ENCODE results near the gene DCAF8L2.
"Not testable (repeated sequence)": the region's sequence is repeated elsewhere in the genome, so short reads cannot be mapped to it uniquely, and the experiment has no call there.

Gene DCAF8L2

DNA sequence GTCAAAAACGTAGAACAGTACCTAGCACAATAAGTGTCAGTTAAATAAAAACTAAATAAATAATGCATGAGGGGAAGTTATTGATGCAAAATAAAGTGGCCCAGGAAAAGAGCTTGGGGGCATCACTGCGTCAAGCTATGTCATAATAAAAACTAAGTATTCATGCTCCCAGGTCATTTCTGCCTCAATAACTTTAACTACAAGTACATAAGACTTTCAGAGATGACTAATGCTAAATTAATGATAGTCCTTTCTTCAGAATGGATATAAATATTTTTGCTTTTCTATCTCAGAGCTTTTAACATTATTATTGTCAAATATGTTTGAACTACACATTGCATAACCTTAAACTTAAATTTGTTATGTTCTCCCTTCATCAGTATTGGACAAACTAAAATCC is 125.5 kb downstream of the DCAF8L2 start:
- Mint-ChIP-seq H3K4me1 (ENCODE audit: low read depth) (no peaks in the 10 kb centered on the region), H3K4me3 (no peak overlapping the region), H3K27me3 (no peaks in the 10 kb centered on the region), H3K27ac (no peak overlapping the region), H3K36me3 (ENCODE audit: low read depth) (no peaks in the 10 kb centered on the region), H3K9me3 (no peaks in the 10 kb centered on the region)
- intact Hi-C loops (cut with micrococcal nuclease) = no loop called here

DNA sequence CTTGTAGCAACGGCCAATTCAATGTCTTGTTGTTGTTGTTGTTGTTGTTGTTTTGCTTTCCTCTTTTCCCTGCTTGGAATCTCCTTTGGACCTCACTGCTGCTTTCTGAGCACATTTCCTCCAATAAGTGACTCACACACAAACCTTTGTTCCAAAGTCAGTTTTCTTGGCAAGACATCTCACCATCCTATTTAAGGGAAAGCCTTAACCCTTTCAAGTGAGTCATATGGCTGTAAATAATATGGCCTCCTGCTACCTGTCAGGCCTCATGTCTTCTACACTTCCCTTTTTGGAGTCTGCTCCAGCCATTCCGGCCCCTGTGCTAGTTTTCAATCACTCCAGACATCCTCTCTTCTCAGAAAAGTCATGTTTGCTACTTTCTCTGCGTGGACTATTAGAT is 138.1 kb downstream of the DCAF8L2 start:
- no peaks in the 10 kb centered on the region for H3K27me3 Mint-ChIP-seq
- H3K27ac Mint-ChIP-seq = no peak overlapping the region
- H3K9me3 Mint-ChIP-seq = no peaks in the 10 kb centered on the region
- no peaks in the 10 kb centered on the region for H3K4me1 Mint-ChIP-seq (ENCODE audit: low read depth)
- intact Hi-C loops (cut with micrococcal nuclease) = no loop called here
- no peak overlapping the region for H3K4me3 Mint-ChIP-seq
- no peaks in the 10 kb centered on the region for H3K36me3 Mint-ChIP-seq (ENCODE audit: low read depth)

DNA sequence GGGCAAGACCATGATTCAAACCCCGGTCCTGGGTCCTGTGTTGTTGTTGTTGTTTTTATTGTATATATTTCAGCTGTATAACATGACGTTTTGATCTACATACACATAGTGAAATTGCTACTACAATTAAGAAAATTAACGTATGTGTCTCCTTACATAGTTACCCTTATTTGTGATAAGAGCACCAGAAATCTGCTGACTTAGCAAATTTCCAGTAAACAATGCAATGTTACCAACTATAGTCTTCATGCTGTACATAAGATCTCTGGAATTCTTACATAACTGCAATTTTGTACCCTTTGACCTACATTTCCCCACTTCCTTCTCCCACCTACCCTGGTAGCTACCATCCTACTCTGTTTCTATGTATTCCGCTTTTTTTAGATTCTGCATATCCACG is 141.8 kb downstream of the DCAF8L2 start:
- Mint-ChIP-seq H3K4me3 (no peak overlapping the region), H3K4me1 (ENCODE audit: low read depth) (no peaks in the 10 kb centered on the region), H3K27me3 (no peaks in the 10 kb centered on the region), H3K27ac (no peak overlapping the region), H3K36me3 (ENCODE audit: low read depth) (no peaks in the 10 kb centered on the region), H3K9me3 (no peaks in the 10 kb centered on the region)
- intact Hi-C loops (cut with micrococcal nuclease) = no loop called here

DNA sequence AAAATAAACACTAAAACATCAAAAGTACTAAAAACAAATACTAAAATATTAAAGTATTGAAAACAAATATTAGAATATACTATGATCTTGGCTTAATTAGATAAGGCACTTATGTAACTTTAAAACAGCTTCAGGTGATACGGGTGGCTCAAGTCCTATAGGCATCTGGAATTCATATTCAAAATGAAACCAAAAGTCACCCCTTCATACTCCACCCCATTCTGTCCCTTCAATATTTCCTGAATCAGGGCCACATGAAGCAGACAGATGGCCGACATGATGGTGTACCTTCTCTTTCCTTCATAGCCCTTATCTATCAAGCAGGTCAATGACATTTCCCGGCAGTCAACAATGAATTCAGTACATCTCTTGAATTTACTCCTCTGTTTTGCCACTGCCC is 145.8 kb downstream of the DCAF8L2 start:
- H3K36me3 Mint-ChIP-seq (ENCODE audit: low read depth) = no peaks in the 10 kb centered on the region
- H3K27me3 Mint-ChIP-seq = no peaks in the 10 kb centered on the region
- intact Hi-C loops (cut with micrococcal nuclease) = no loop called here
- H3K9me3 Mint-ChIP-seq = peaks cover 10% of the 10 kb centered on the region
- no peak overlapping the region for H3K4me3 Mint-ChIP-seq
- no peak overlapping the region for H3K27ac Mint-ChIP-seq
- no peaks in the 10 kb centered on the region for H3K4me1 Mint-ChIP-seq (ENCODE audit: low read depth)

DNA sequence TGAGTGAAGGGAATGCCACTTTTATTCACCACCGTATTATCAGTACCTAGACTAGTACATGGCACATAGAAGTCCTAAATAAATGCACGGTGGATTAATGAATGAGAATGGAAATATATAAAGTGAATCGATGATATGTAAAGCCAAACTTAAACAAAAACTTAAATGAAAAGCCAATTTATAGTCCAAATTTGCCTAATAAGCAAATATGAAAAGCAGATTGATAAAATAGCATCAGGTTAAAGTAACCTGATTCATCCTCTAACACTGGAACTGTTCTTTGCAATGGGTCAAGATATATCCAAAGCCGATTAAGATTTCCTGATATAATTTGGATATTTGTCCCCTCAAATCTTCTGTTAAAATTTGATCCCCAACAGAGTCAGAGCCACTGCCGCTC is 150.8 kb downstream of the DCAF8L2 start:
- Mint-ChIP-seq H3K36me3 (ENCODE audit: low read depth) (no peaks in the 10 kb centered on the region), H3K27me3 (no peaks in the 10 kb centered on the region), H3K4me3 (no peak overlapping the region), H3K4me1 (ENCODE audit: low read depth) (no peaks in the 10 kb centered on the region), H3K9me3 (peaks cover 10% of the 10 kb centered on the region), H3K27ac (no peak overlapping the region)
- intact Hi-C loops (cut with micrococcal nuclease) = no loop called here

DNA sequence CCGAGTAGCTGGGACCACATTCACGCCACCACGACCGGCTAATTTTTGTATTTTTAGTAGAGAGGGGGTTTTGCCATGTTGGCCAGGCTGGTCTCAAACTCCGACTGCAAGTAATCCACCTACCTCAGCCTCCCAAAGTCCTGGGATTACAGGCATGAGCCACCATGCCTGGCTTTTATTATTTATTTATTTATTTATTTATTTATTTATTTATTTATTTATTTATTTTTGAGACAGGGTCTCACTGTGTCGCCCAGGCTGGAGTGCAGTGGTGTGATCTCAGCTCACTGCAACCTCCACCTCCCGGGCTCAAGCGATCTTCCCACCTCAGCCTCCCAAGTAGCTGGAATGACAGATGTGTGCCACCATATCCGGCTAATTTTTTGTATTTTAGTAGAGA is 153.4 kb downstream of the DCAF8L2 start:
- H3K36me3 Mint-ChIP-seq (ENCODE audit: low read depth); H3K27me3 Mint-ChIP-seq; intact Hi-C loops (cut with micrococcal nuclease); H3K27ac Mint-ChIP-seq; H3K4me1 Mint-ChIP-seq (ENCODE audit: low read depth); H3K4me3 Mint-ChIP-seq: not testable (repeated sequence)
- H3K9me3 Mint-ChIP-seq = peaks cover 21% of the 10 kb centered on the region

DNA sequence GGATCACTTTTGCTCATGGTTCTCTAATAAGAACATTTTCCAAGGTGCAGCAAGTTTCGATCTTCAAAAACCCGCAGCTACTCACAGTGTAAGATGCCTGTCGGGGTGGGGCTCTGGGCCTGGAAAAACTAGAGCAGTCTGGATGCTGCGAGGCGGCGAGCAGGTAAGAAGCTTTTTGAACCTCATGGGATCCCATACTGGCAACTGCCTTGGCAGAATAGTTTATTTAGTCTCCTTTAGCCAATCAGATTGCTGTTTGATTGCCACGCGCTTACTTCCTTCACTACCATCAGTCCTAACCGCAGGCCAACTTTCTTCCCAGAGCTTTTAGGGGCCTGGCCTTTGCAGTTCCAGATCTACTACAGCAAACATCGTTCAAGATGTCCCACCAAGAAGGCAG is 156.4 kb downstream of the DCAF8L2 start:
- Mint-ChIP-seq H3K36me3 (ENCODE audit: low read depth) (no peaks in the 10 kb centered on the region), H3K4me1 (ENCODE audit: low read depth) (no peaks in the 10 kb centered on the region), H3K4me3 (no peak overlapping the region), H3K9me3 (peaks cover 18% of the 10 kb centered on the region), H3K27ac (no peak overlapping the region), H3K27me3 (no peaks in the 10 kb centered on the region)
- intact Hi-C loops (cut with micrococcal nuclease) = no loop called here

DNA sequence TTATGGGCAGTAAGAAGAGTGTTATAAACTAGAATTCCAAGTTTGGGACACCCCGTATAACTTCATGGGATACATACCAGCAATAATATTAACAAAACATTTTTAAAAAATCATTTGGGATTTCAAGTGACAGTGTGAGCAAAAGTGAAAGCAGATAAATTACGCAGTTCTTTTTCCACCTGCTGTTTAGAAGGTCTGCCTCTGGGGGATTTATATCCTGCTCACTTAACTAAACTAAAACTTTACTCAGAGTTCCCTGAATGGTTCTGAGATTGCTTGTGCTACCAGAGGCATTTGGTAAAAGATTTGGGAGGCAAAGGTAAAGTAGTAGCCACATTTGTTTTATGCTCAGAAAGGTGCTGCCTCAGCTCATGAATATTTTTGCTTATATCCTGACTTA is 160.2 kb downstream of the DCAF8L2 start:
- H3K36me3 Mint-ChIP-seq (ENCODE audit: low read depth); H3K4me3 Mint-ChIP-seq; H3K27ac Mint-ChIP-seq; H3K27me3 Mint-ChIP-seq; intact Hi-C loops (cut with micrococcal nuclease); H3K4me1 Mint-ChIP-seq (ENCODE audit: low read depth): not testable (repeated sequence)
- peaks cover 23% of the 10 kb centered on the region for H3K9me3 Mint-ChIP-seq

DNA sequence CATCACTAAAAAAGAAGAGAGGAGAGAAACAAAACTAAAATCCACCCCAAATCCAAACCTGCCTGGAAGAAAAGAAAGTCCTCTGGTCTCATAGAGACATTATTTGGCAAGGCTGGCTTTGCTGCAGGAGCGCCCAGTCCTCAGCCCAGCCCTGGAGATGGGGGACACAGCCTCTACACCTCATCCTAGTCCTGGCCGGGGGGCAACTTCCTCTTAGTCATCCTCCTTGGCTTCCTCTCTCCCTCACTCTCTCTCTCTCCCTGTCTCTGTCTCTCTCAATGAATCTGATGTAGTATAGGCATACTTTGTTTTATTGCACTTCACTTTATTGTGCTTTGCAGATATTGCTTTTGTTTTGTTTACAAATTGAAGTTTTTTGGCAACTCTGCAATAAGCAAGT is 161.8 kb downstream of the DCAF8L2 start:
- Mint-ChIP-seq H3K4me3 (no peak overlapping the region), H3K27me3 (no peaks in the 10 kb centered on the region), H3K9me3 (peaks cover 24% of the 10 kb centered on the region), H3K4me1 (ENCODE audit: low read depth) (no peaks in the 10 kb centered on the region), H3K36me3 (ENCODE audit: low read depth) (no peaks in the 10 kb centered on the region), H3K27ac (no peak overlapping the region)
- intact Hi-C loops (cut with micrococcal nuclease) = no loop called here

DNA sequence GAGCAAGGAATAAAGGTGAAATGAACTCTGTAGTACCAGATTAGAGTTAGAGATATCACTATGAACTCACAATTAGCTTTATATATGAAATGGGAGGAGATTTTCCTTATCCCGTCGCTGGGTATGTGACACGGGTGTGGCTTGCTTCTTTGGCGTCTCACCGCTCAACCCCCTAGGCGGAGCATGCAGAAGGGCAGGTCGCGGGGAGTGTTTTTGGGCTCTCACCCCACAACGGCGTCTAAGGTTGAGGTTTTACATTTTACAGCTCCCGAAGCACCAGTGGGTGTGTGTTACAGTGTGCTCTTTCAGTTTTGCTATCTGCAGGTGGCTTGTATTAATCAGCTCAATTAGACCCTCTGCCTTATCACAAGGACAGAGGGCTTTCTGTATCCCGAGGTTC is 175.6 kb downstream of the DCAF8L2 start:
- intact Hi-C loops (cut with micrococcal nuclease) = no loop called here
- H3K27ac Mint-ChIP-seq = no peak overlapping the region
- no peaks in the 10 kb centered on the region for H3K4me1 Mint-ChIP-seq (ENCODE audit: low read depth)
- no peak overlapping the region for H3K4me3 Mint-ChIP-seq
- no peaks in the 10 kb centered on the region for H3K36me3 Mint-ChIP-seq (ENCODE audit: low read depth)
- H3K9me3 Mint-ChIP-seq = no peaks in the 10 kb centered on the region
- H3K27me3 Mint-ChIP-seq = no peaks in the 10 kb centered on the region

DNA sequence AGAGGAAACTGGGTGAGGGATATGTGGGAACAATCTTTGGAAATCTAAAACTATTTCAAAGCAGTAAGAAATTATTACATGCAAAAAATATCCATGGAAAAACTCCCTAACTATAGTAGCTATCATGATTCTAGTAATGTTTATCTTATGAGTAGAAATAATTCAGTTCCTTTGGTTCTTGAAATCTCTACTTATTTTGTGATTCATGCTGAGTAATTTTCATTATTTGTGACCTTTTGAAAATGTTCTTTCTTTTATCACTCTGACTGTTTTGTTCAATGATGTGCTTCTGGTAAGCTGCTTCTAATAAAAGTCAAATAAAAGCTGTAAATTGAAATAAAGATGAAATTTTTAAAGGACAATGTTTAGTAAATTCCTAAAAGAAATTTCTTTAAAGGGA is 177.2 kb downstream of the DCAF8L2 start:
- H3K27me3 Mint-ChIP-seq = no peaks in the 10 kb centered on the region
- no peaks in the 10 kb centered on the region for H3K36me3 Mint-ChIP-seq (ENCODE audit: low read depth)
- H3K4me3 Mint-ChIP-seq = no peak overlapping the region
- H3K9me3 Mint-ChIP-seq = no peaks in the 10 kb centered on the region
- H3K4me1 Mint-ChIP-seq (ENCODE audit: low read depth) = no peaks in the 10 kb centered on the region
- no peak overlapping the region for H3K27ac Mint-ChIP-seq
- intact Hi-C loops (cut with micrococcal nuclease) = no loop called here

DNA sequence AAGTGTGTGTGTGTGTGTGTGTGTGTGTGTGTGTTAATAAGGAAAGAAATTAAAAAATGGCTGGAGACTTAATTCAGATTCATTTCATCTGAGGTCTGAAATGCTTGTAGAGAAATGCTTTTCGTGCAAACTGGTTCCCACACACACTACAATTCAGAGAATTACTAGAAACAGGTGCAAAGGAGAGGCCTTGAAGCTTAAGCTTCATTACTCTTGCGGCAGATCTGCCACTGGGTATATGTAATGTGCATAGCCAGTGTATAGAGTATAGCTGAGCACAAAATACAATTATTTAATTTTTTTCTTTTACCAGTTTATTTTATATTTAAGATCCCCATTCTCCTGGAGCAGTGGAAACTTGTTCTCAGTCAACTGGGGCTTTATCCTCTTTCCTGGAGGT is 185.8 kb downstream of the DCAF8L2 start:
- Mint-ChIP-seq H3K27me3 (no peaks in the 10 kb centered on the region), H3K4me1 (ENCODE audit: low read depth) (no peaks in the 10 kb centered on the region), H3K36me3 (ENCODE audit: low read depth) (no peaks in the 10 kb centered on the region), H3K9me3 (no peaks in the 10 kb centered on the region), H3K4me3 (no peak overlapping the region), H3K27ac (no peak overlapping the region)
- intact Hi-C loops (cut with micrococcal nuclease) = no loop called here

DNA sequence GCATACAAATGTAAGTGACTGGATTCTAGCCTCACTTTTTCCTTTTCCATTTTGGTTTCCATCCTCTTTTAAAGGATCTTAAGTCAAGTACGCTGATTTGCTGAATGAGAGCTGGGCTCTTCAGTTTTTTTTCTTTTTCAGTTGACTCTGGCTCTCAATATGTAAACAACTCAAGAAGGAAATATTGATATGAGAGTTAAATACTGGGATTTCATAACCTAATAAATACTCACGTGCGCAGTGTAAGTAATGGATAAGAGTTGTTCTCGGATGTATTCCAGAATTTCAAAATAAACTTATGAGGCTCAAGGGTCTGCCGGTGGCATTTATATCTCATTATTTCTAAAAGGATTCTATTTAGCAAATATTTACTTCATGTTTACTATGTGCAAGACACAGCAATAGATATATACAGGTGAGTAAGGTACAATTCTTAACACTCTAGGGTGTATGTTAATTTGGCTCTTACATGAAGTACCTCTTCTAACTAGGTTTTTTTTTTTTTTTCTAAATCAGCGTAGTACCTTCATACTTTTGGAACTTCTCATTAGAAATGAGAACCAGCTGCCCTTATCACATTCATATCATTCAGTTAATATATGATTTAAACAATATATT is 206.6 kb downstream of the DCAF8L2 start:
- Mint-ChIP-seq H3K27ac (no peak overlapping the region), H3K27me3 (no peaks in the 10 kb centered on the region), H3K4me3 (no peak overlapping the region), H3K4me1 (ENCODE audit: low read depth) (no peaks in the 10 kb centered on the region), H3K9me3 (no peaks in the 10 kb centered on the region), H3K36me3 (ENCODE audit: low read depth) (no peaks in the 10 kb centered on the region)
- intact Hi-C loops (cut with micrococcal nuclease) = no loop called here

DNA sequence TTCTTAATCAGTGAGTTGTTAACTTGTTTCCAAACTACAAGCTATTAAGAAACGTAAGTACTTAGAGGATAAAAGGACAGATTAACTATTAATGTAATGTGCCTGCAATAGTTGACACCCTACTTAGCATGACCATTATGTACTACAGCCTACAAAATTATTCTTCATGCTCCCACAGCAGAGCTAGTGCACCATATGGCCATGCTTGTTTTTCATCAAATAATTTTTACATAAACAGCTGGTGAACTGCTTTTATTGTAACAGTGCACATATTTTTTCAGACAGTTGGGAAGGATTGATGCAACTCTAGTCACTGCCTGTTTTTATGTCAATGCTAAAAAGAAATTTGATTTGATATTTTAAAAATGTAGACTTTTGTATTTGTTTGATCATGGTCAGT is 207.4 kb downstream of the DCAF8L2 start:
- H3K9me3 Mint-ChIP-seq = no peaks in the 10 kb centered on the region
- no peaks in the 10 kb centered on the region for H3K27me3 Mint-ChIP-seq
- no peak overlapping the region for H3K4me3 Mint-ChIP-seq
- H3K27ac Mint-ChIP-seq = no peak overlapping the region
- H3K4me1 Mint-ChIP-seq (ENCODE audit: low read depth) = no peaks in the 10 kb centered on the region
- intact Hi-C loops (cut with micrococcal nuclease) = no loop called here
- no peaks in the 10 kb centered on the region for H3K36me3 Mint-ChIP-seq (ENCODE audit: low read depth)

All from dendritic cell treated with granulocyte-macrophage colony-stimulating factor and Interleukin-4, amounts not matched to agents 40 ng/mL and 50 ng/mL, for 4 days (primary cell).